ENCODE results near the gene ZNF106. TPM values are rescaled to one million over a fixed set of nuclear protein-coding genes. Genes with fewer than 3 reads are reported as not detected.

Gene ZNF106
- total and polyA plus RNA-seq, 2 donors = 24.8 to 92.7 TPM

- no peaks in the 10 kb centered on the region for H3K36me3 ChIP-seq (ENCODE audit: insufficient read depth)
- H3K4me3 ChIP-seq (ENCODE audit: low read depth, low read length) = no peak overlapping the region
- DNase-seq (ENCODE audit: extremely low spot score) = no peak
- H3K4me1 ChIP-seq (ENCODE audit: insufficient read depth) = no peaks in the 10 kb centered on the region
- H3K27ac ChIP-seq (ENCODE audit: low read depth) = no peak overlapping the region
- WGBS = 84% methylated on average over 3 of the region's 3 CpGs
Measured at GRCh38 chr15:42363487-42363886, 127.5 kb downstream of the ZNF106 start.

Small RNA genes within 50 kb of the gene (small RNA-seq; reads per million reads assigned to genes)
- gene RNU6-188P = not detected

Other genes starting within 250 kb of the ZNF106 start
- gene GANC, start 217.9 kb downstream of the ZNF106 start, total RNA-seq = 39.3 TPM
- gene GANC, start 217.9 kb downstream of the ZNF106 start, polyA plus RNA-seq = 12.2 TPM
- 100.0 TPM for gene TMEM87A, start 217.7 kb downstream of the ZNF106 start, total RNA-seq
- gene TMEM87A, start 217.7 kb downstream of the ZNF106 start, polyA plus RNA-seq = 35.9 TPM
- gene CAPN3, start 131.6 kb downstream of the ZNF106 start, total RNA-seq = 8.6 TPM
- 6.3 TPM for gene CAPN3, start 131.6 kb downstream of the ZNF106 start, polyA plus RNA-seq
- 94.3 TPM for gene SNAP23, start 4.5 kb upstream of the ZNF106 start, total RNA-seq
- gene SNAP23, start 4.5 kb upstream of the ZNF106 start, polyA plus RNA-seq = 47.8 TPM
- 20.7 TPM for gene LRRC57, start 57.7 kb upstream of the ZNF106 start, total RNA-seq
- gene LRRC57, start 57.7 kb upstream of the ZNF106 start, polyA plus RNA-seq = 10.2 TPM
- gene HAUS2, start 57.7 kb upstream of the ZNF106 start, total RNA-seq = 33.5 TPM
- gene HAUS2, start 57.7 kb upstream of the ZNF106 start, polyA plus RNA-seq = 12.5 TPM
- gene STARD9, start 84.5 kb upstream of the ZNF106 start, total RNA-seq = 46.3 TPM
- gene STARD9, start 84.5 kb upstream of the ZNF106 start, polyA plus RNA-seq = 11.1 TPM
- gene CDAN1, start 246.0 kb upstream of the ZNF106 start, total RNA-seq = 8.2 TPM
- gene CDAN1, start 246.0 kb upstream of the ZNF106 start, polyA plus RNA-seq = 10.4 TPM

Data from urinary bladder (tissue), 4 donors.